MCF 10A (cell line): ENCODE data around the gene PNPLA1. TPM values are rescaled to one million over a fixed set of nuclear protein-coding genes. Genes with fewer than 3 reads are reported as not detected.
A peak's percentile ranks its signal among the peaks of the same experiment; 100 is the strongest.

Experiments
- BruUV-seq: library from RNA; stranded (reverse); fragments of 400-500 nt; replicated peaks from 2 replicates; lab custom pipeline; 2021; lab: Mats Ljungman, UMichigan
- CTCF ChIA-PET: fragments of 300-600 bp; sonication (Branson Sonifier 250); formaldehyde crosslinking; extraction: SDS; loops from one replicate; lab custom pipeline; 2021; ENCODE audit warnings: antibody characterized with exemption, inconsistent platforms; lab: Yijun Ruan, JAX
- POLR2A ChIA-PET: fragments of 300-600, 350-650 bp; sonication (Branson Sonifier 250); formaldehyde crosslinking; extraction: SDS; loops from one replicate; lab custom pipeline; 2020; ENCODE audit warnings: antibody characterized with exemption, inconsistent platforms; lab: Yijun Ruan, JAX
- DNase-seq: peaks from one replicate; pipeline ENCODE4 v3.0.0-alpha.2; 2018; ENCODE audit not compliant: unreplicated experiment
- H3K27ac Mint-ChIP-seq: one replicate; pipeline ENCODE4 v1.8.0; 2022; ENCODE audit warnings: mild to moderate bottlenecking, low read depth, mixed read lengths; ENCODE audit not compliant: unreplicated experiment
- H3K27me3 Mint-ChIP-seq: one replicate; pipeline ENCODE4 v1.8.0; 2022; ENCODE audit warnings: mixed read lengths; ENCODE audit not compliant: insufficient read depth, unreplicated experiment
- H3K36me3 Mint-ChIP-seq: one replicate; pipeline ENCODE4 v1.8.0; 2022; ENCODE audit warnings: mild to moderate bottlenecking, moderate library complexity, mixed read lengths; ENCODE audit not compliant: insufficient read depth, unreplicated experiment
- H3K4me1 Mint-ChIP-seq: one replicate; pipeline ENCODE4 v1.8.0; 2022; ENCODE audit warnings: mixed read lengths; ENCODE audit not compliant: insufficient read depth, unreplicated experiment
- H3K4me3 Mint-ChIP-seq: one replicate; pipeline ENCODE4 v1.8.0; 2022; ENCODE audit warnings: mild to moderate bottlenecking, moderate library complexity, mixed read lengths; ENCODE audit not compliant: unreplicated experiment
- H3K9me3 Mint-ChIP-seq: one replicate; pipeline ENCODE4 v1.8.0; 2022; ENCODE audit warnings: mixed read lengths; ENCODE audit not compliant: unreplicated experiment
- CTCF ChIP-seq: fragments of 200-600 bp; IDR thresholded peaks from one replicate; pipeline ENCODE4 v1.8.0; 2022; ENCODE audit warnings: antibody characterized with exemption, mild to moderate bottlenecking; ENCODE audit not compliant: unreplicated experiment
- intact Hi-C: fragments of 100-400 bp; cut with micrococcal nuclease; formaldehyde crosslinking; loops from 2 replicates; pipeline ENCODE4 v1.14.1; 2022
- total RNA-seq: library from RNA; stranded (reverse); gene quantifications from 2 replicates; pipeline ENCODE4 v1.2.3, GENCODE V29; 2022

The PNPLA1 gene
- total RNA-seq, 1 experiment from 2014 or later = not detected

- Mint-ChIP-seq H3K4me1 (peaks cover 18% of the 10 kb centered on the region), H3K27me3 (peaks cover 52% of the 10 kb centered on the region), H3K27ac (no peak overlapping the region), H3K4me3 (no peak overlapping the region), H3K36me3 (no peaks in the 10 kb centered on the region), H3K9me3 (no peaks in the 10 kb centered on the region)
- intact Hi-C loops = no loop called here
- peak; percentile 27 for DNase-seq
- no peak for TF ChIP-seq CTCF
- no TSS peak for BruUV-seq
- CTCF ChIA-PET = interaction anchor here (0.6 to 0.7 kb wide), 3 partner anchors 18 to 498 kb away, joined by 3 to 4 read pairs (median 3); no protein-coding TSS in a partner anchor
- POLR2A ChIA-PET = interaction anchor here (0.9 kb wide), 1 partner anchor 9 kb away, joined by 3 read pairs; no protein-coding TSS in a partner anchor
These were observed 2.0 kb upstream of the PNPLA1 start for GRCh38 chr6:36267731-36268477.

- intact Hi-C loops = no loop called here
- no peaks in the 10 kb centered on the region for H3K9me3 Mint-ChIP-seq
- no peak for TF ChIP-seq CTCF
- H3K27ac Mint-ChIP-seq = no peak overlapping the region
- ChIA-PET POLR2A (interaction anchor here (0.9 kb wide), 1 partner anchor 8 kb away, joined by 3 read pairs; no protein-coding TSS in a partner anchor), CTCF (interaction anchor here (0.6 to 0.7 kb wide), 2 partner anchors 18 to 73 kb away, joined by 3 to 4 read pairs; no protein-coding TSS in a partner anchor)
- BruUV-seq = no TSS peak
- DNase-seq = no peak
- H3K4me3 Mint-ChIP-seq = no peak overlapping the region
- H3K27me3 Mint-ChIP-seq = peaks cover 53% of the 10 kb centered on the region
- peaks cover 18% of the 10 kb centered on the region for H3K4me1 Mint-ChIP-seq
- H3K36me3 Mint-ChIP-seq = no peaks in the 10 kb centered on the region
These were observed 1.2 kb upstream of the PNPLA1 start for GRCh38 chr6:36268478-36269275.

GRCh38 chr6:36272234-36272633 is 2.4 kb downstream of the PNPLA1 start:
- BruUV-seq = no TSS peak
- H3K27ac Mint-ChIP-seq = no peak overlapping the region
- no peak for DNase-seq
- H3K4me1 Mint-ChIP-seq = peaks cover 14% of the 10 kb centered on the region
- intact Hi-C loops = no loop called here
- H3K4me3 Mint-ChIP-seq = no peak overlapping the region
- no peak for TF ChIP-seq CTCF
- no peaks in the 10 kb centered on the region for H3K9me3 Mint-ChIP-seq
- ChIA-PET POLR2A (interaction anchor here (1.1 kb wide), 1 partner anchor 9 kb away, joined by 4 read pairs; no protein-coding TSS in a partner anchor), CTCF (interaction anchor here (0.7 kb wide), 1 partner anchor 208 kb away, joined by 4 read pairs; no protein-coding TSS in a partner anchor)
- H3K36me3 Mint-ChIP-seq = no peaks in the 10 kb centered on the region
- H3K27me3 Mint-ChIP-seq = peaks cover 69% of the 10 kb centered on the region

GRCh38 chr6:36273067-36273466 is 3.2 kb downstream of the PNPLA1 start:
- Mint-ChIP-seq H3K4me1 (peaks cover 9% of the 10 kb centered on the region), H3K27ac (no peak overlapping the region), H3K9me3 (no peaks in the 10 kb centered on the region), H3K27me3 (peaks cover 71% of the 10 kb centered on the region), H3K4me3 (no peak overlapping the region), H3K36me3 (no peaks in the 10 kb centered on the region)
- no TSS peak for BruUV-seq
- CTCF ChIA-PET = no interaction called here
- intact Hi-C loops = no loop called here
- no peak for TF ChIP-seq CTCF
- POLR2A ChIA-PET = no interaction called here
- DNase-seq = no peak
